ENCODE results near the gene ZNF559.
"Not testable (repeated sequence)": the region's sequence is repeated elsewhere in the genome, so short reads cannot be mapped to it uniquely, and the experiment has no call there.

GRCh38 chr19:9321756-9322155, 2.2 kb upstream of the ZNF559 start:
- TF ChIP-seq CTCF, POLR2A (IDR thresholded peaks at IDR 0.05): not testable (repeated sequence)
